ENCODE measurements around the gene NPFF.

Gene NPFF

DNA sequence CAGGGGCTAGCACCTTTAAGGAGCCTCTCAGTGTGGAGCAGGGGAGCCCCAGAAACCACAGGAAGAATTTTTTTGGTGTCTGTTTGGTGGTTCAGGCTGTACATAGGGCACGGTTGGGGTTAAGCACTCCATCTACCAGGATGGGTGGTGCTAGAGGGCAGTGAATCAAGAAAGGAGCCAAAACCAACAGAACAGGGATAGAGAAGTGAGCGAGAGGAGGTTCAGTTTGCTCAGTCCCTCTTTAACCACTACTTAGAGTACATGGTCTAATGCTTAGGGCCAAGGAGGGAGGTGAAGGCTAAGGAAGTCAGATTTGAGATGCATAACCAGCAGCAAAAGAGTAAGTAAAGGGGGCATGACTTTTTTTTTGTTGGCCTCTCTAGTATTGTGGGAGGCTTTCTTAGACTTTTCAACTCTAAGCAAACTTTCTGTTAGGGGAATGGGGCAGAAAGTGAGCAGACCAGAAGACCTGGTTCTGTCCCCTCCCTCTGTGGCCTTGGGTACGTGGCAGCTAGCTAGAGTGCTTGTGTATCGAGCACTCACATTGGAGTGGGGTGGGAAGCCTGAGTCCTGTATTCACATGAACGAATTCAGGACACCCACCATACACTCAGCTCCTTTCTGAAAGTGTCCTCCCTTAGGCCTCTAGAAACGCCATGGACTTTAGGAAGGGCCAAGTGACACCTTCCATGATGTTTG, 6.6 kb upstream of the NPFF start:
- no peak for DNase-seq (ENCODE audit: low spot score)

DNA sequence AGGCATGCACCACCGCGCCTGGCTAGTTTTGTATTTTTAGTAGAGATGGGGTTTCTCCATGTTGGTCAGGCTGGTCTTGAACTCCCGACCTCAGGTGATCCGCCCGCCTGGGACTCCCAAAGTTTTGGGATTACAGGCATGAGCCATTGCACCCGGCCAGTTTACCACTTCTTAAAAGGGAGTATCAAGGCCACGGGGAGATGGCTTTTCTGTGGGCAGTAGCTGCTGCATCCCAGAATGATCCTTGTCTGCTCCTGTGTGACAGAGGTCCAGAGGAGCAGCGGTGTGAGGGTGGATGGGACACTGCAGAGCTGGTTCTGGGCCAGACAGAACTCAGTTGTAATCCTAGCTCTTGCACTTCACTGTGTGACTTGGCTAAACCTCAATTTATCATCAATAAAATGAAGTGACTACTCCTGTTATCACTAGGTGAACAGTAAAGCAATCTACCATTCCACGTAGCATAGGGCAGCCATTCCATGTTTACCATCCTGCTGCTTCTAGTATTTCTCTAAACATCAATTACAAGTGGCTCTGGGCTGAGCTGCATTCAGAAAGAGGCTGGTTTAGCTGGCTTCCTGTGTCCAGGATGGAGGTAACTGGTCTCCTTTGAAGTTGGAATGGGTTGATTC, 3.0 kb upstream of the NPFF start:
- no peak for DNase-seq (ENCODE audit: low spot score)

DNA sequence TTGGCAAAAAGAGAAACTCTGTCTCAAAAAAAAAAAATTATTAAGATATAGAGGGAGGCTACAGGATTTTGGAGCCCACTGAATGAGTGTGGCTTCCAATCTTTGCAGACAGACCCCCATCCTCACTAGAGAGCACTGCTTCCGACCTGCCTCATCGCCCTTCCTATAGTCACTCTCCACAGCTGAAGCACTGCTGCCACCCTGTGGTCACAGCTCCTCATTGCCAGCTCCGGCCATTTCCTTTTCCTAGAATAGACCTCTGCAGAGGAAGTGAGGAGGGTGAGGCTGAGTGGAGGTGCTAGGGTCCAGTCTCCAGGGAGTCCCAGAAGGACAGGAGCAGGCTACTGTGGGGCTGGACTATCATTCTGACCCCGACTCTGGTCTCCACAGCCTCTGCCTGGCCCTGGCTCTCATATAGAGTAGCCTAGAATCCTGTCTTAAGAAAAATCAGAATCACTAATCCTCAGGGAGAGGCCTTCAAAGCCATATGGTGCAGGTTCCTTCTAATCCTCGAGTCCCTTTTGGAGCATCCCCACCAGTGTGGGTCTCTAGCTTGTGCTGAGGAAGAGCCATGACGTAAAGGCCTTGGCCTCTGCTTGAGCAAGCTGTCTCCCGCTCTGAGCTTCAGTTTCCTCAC, 1.4 kb upstream of the NPFF start:
- DNase-seq (ENCODE audit: low spot score): peak; percentile 88

DNA sequence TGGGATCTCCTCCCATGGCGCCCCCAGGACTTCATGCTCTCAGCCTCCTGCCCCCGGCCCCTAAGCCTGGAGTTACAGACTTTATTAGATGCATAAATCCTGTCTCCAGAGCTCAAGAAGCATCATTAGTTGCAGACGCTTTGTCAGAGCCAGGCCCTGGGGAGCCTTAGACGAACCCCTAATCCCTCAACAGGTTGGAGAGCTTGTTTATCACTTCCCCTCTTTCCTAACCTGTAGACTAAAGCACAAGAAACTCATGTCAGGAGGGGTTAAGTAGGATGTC, 260 bp upstream of the NPFF start:
- no peak for DNase-seq (ENCODE audit: low spot score)

DNA sequence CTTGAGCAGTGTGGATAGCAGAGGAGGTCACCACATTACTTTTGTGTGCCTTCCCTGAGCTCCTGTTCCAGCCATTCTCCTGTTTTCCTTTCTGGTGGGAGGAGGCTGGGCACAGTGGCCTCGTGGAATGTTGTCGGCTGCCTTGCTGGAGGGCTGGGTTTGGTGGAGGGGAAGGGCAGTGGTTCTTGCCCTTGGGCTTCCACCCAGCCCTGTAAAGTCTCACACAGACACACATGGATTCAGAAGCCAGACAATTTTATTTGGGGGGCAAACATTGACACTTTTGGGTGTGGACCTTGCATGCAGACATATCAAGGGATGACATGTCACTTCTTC, 866 bp downstream of the NPFF start:
- no peak for DNase-seq (ENCODE audit: low spot score)

DNA sequence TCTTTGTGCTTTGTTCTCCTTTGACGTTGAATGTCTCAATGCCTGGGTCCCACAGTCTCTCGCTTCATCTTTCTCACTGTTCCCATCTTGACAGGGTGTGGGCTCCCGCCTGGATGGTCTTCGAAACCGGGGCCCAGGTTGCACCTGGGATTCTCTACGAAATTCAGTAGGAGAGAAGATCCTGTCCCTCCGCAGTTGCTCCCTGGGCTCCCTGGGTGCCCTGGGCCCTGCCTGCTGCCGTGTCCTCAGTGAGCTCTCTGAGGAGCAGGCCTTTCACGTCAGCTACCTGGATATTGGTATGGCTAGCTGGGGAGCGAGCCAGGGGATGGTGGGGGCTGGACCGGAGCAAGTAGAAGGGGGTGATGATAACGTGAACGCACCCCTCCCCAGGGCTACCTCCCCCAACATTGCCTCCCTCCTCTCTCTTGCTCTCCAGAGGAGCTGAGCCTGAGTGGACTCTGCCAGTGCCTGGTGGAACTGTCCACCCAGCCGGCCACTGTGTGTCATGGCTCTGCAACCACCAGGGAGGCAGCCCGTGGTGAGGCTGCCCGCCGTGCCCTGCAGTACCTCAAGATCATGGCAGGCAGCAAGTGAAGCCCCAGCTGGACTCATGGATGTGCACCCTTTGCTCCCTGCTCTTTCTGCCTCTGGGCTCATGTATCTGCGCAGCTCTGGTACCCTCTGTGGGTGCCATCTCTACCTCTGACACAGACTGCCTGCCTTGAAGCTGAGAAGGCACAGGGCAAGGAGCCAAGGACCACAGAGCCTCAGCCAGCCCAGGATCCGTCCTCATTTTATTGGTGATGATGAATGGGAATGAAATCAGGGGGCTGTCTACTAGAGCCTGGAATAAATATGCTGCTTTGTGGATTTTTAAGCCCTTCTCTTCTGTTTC, 1.5 kb downstream of the NPFF start:
- no peak for DNase-seq (ENCODE audit: low spot score)

DNA sequence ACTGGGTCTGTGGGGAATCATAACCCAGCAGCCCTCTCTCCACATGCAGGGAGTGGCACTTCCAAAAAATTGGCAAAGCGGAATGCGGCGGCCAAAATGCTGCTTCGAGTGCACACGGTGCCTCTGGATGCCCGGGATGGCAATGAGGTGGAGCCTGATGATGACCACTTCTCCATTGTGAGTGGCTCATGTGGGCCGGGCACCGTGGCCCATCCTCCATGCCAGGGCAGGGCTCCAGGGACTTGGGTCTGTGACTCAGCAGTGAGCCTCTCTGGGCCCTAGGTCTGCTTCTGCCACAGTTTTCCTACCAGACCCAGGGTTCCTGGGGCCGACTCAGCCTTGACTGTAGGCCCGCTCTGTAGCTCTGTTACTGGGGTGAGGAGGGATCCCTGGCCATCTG, 2.2 kb downstream of the NPFF start:
- DNase-seq (ENCODE audit: low spot score): no peak

DNA sequence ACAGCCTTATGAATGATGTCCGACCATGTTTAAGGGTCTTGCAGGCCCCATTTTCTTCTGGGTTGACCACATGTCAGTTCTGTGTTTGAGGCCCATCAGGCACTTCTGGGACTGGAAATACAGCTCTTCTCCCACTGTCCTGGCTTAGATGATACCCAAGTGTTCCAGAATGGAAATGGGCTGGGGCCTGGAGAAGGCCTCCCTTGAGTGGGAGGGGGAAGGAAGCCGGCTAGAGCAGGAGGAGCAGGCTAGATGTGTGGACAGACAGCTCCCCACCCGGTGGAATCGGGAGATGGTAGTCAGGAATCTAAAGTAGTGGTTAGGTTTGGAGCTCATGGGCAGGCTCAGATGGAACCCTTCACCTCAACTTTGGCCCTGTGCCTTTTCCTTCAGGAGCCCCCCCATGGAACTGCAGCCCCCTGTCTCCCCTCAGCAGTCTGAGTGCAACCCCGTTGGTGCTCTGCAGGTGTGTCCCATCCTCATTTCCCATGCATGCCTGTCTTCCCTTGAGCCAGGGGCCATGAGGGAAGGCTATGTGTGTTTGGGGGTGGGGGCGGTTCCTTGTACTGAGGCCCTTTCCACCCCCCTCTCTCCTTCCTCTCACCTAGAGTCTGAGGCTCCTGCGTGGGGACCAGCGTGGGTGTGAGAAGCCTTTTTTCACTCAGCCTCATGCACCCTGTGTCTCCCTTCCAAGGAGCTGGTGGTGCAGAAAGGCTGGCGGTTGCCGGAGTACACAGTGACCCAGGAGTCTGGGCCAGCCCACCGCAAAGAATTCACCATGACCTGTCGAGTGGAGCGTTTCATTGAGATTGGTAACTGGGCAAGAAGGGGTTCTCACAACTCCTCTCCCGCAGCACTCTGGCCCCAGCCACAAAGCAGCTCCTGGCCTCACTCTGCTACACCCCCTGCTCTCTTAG, 3.0 kb downstream of the NPFF start:
- DNase-seq (ENCODE audit: low spot score): no peak

DNA sequence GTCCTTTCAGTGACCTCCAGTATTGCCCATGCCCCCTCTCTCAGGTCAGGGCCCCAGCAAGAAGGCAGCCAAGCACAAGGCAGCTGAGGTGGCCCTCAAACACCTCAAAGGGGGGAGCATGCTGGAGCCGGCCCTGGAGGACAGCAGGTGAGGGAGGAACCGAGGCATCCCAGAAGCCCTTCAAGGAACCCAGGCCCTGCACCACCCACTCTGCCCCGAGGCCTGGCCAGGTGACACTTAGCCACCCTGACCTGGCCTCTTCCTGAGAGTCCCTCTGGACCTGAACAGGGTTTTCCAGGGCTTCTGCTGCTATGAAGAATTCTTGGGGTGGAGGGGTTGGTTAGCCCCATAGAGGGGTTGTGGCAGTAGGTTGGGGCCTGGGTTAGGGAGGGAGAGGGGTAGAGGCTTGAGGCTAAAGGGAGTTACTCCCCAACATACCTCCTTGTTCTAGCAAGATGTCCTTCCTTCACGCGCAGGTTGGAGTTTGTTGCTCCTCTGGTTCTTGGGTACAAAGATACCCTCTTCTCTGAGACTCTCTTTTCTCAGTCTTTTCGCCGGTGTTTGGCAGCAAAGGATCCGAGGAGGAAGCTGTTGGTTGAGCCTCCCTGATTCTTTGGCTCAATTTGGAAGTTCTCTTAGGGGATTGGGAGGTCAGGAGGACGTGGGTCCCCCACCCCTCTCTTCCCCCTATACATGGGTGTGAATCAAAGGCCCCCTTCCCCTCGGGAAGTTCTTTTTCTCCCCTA, 4.1 kb downstream of the NPFF start:
- no peak for DNase-seq (ENCODE audit: low spot score)

DNA sequence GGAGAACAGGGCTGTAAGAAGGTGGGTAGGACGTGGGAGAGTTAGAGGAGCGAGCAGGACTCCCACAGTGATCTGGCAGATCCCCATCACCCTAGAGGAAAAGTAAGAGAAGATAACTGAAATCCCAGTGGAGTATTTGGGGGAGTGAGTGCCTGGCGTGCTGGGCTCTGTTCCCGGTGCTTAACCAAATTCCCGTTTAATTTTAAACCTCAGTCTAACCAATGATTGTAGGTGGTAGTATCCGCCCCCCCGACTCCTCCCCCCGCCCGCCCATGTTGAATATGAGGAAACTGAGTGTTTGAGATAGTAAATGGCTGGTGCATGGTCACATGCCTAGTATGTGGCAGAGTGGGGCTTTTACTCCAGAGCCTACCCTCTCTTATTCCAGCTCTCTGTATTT, 5.0 kb downstream of the NPFF start:
- DNase-seq (ENCODE audit: low spot score): no peak

DNA sequence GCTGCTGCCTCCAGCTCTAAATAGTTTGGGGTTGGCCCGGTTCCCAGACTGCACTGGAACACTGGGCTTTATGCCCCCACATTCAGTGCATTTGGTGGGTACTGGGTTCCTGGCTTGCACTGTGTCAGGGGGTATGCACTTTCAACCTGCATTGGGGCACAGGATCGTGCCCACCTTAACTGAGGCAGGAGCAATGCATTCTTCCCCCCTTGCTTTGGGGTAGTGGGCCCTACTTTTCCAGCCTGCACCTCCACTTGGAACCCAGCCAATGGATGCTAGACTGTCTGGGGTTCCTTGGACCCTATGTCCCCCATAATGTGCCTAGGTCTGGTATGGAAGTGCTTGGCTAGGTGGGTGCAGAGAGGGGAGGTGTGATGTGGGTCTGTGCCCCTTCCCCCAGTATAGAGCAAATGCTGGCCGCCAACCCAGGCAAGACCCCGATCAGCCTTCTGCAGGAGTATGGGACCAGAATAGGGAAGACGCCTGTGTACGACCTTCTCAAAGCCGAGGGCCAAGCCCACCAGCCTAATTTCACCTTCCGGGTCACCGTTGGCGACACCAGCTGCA, 5.6 kb downstream of the NPFF start:
- no peak for DNase-seq (ENCODE audit: low spot score)

DNA sequence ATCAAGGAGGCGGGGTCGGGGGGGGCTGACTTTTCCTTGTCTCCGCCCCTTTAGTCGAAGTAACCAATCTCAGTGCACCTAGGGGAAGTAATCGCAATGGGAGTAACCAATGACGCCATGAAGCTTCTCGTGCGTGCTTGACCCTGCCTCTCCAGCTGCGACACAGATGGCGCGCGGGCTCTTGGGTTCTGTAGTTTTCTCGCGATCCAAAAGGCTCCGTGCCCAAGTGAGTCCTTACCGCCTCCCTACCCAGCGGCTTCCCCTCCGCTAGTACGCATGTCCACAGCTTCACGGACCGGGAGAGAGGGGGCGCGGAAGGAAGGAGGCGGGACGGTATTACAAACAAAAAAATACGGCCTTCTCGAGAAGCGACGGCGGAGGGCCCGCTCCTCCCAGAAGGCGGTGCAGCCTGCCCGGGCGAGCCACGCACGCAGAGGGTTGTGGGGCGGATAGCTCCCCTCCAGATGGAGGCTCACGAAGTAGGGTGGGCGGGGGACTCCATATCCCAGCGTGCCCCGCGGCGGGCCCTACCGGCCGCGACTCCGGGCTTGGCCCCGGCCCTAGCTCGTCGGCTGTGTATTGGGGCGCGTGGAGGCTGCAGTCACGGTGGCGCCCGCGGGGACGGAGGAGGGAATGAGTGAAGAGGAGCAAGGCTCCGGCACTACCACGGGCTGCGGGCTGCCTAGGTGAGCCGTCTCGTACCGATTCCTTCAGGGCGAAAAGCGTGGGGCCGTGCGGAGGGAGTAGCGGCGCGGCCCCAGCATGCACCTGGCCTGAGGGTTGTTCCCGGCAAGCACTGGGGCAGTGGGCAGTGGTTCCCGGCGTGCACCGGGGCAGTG, 6.3 kb downstream of the NPFF start, which contains the start of gene TARBP2:
Gene TARBP2 (plus strand): TSS at position 508 of the 839 bp plus-strand sequence. CDS start 126 bp downstream, at position 634.
- DNase-seq (ENCODE audit: low spot score): peak; percentile 99

DNA sequence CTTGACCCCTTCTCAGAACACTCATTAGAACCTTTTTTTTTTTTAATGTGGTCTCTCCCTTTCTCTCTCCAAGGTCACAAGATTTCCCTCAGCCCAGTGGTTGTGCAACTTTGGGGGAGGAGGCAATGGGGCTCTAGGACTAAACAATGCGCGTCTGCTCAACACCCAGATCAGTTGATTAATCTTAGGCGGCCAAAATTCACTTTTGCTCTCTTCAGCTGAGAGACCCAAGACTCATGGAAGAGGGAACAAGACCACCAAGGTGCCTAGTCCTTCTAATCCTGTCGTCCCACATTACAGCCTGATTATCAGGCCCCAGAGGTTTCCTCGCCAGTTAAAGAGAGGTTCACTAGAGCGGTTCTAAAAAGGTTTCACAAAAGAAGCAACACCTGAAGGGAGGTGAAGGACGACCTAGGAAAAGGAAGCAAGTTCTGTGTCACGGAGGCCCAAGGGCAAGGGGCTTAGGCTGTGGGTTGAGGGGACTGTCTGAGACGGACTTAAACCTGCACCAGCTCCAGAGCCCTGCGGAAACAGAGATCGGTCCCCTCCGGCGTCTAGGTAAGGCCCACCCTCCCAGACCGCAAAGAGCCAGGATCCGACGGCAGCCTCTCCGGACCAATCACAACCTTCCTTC, 7.0 kb downstream of the NPFF start:
- no peak for DNase-seq (ENCODE audit: low spot score)

DNA sequence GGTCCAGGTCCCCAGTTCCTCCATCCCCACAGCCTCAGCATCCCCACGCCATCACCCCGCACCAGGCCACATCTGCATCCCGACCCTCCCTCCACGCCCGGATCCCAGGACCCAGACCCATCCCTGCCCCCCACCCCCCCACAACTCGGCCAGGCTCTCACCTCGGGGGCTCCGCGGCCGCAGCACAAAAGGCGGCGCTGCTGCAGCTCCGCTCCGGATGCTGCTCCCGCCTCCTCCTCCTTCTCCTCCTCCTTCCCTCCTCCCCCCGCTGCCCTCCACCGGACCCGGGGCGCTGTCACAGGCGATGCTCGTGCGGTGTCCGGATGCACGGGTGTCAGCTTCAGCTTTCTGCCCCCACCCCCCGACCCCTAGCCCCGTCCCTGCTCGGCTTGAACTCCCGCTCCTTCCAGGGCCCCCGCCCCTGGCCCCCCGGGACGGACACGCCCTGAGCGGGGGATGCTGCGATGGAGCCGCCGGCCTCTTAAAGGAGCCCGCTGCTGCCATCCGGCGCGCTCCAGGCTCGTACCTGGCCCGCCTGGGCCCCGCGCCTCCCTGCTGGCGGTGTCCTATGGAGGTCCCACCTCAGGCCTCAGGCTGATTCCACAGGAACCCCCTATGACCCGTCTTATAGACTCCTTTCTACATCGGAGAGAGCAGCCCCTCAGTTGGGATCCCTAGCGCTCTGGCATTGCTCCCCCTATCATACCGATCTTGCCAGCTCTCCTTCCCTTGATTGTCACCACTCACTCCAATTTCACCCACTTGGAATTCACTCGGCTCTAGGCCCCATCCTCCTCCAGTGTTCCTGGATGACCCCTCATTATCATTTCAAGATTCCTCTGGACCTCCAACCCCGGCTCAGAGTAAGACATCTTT, 7.8 kb downstream of the NPFF start, which contains the start of gene MAP3K12:
Gene MAP3K12 (minus strand): TSS at position 193 of the 876 bp plus-strand sequence. CDS start 12,067 bp downstream, outside the sequence.
- DNase-seq (ENCODE audit: low spot score): peak; percentile 36

DNA sequence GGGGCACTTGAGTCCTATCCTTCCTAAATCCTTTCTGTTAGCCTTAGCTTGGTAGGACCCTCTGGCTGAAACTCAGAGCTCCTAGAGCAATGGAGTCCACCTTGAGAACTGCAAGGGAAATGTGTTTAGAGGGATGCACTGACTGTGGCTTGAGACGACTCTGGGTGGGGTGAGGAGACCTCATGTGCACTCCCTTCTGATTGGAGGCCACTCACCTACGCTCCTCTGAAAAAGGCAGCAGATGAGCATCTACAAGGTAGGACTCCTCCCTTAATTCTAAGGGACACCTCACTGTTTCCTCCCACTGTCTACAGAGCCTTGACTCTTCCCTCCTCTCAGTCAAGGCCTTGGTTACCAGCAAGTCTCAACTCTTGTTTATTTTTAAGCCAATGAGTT, 9.1 kb downstream of the NPFF start:
- no peak for DNase-seq (ENCODE audit: low spot score)

DNA sequence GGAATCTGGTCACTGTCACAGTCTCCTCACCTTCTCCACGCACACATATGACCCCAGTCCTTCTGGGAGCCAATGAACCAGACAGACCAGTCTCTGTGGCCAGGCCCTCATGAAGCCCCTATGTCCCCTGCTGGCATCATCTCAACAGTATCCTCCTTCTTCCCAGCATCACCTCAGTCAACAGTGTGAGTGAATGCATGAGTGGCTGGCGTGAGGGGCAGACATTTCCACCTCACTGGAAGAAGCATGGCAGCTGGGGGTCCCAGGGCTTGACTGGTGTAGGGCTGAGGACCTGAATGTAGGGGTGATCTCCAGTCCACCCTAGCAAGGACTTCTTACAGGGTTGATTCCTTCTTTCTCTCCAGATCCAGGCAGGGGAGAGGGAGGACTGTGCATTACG, 9.8 kb downstream of the NPFF start:
- DNase-seq (ENCODE audit: low spot score): no peak

DNA sequence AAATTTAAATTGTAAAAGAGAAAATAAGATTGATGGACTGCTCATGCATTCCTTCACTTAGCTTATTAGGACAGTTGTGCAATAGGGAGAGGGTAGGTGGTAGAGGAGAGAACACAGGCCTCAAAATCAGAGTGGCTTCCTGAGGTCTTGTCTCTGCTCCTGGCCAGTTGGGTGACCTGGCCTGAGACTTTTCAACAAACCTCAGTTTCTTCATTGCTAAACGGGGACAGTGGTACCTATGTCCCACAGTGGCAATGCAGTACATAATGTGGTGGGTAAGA, 10.6 kb downstream of the NPFF start:
- DNase-seq (ENCODE audit: low spot score): no peak

Measured in kidney capillary endothelial cell (primary cell).